ENCODE results near the gene CLIP1.

Gene CLIP1

GRCh38 chr12:122412851-122413433 lies 9.5 kb downstream of the CLIP1 start:
- DNase-seq (ENCODE audit: low read depth) = peak; percentile 65
- peak overlapping the region; percentile 46 for H3K4me3 ChIP-seq (ENCODE audit: low read depth, low read length)

DNA sequence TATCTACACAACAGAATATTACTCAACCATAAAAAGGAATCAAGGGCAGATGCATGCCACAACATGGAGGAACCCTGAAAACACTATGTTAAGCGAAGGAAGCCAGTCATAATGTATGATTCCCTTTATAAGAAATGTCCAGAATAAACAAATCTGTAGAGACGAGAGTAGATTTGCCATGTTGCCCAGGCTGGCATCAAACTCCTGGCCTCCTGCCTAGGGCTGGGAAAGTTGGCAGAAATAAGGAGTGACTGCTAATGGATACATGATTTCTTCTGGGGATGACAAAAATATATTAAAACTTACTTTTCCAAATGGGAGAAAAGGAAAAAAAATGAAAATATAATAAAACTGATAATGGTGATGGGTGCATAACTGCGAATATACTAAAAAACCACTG lies 10.9 kb downstream of the CLIP1 start:
- TF ChIP-seq, protein P1, sequence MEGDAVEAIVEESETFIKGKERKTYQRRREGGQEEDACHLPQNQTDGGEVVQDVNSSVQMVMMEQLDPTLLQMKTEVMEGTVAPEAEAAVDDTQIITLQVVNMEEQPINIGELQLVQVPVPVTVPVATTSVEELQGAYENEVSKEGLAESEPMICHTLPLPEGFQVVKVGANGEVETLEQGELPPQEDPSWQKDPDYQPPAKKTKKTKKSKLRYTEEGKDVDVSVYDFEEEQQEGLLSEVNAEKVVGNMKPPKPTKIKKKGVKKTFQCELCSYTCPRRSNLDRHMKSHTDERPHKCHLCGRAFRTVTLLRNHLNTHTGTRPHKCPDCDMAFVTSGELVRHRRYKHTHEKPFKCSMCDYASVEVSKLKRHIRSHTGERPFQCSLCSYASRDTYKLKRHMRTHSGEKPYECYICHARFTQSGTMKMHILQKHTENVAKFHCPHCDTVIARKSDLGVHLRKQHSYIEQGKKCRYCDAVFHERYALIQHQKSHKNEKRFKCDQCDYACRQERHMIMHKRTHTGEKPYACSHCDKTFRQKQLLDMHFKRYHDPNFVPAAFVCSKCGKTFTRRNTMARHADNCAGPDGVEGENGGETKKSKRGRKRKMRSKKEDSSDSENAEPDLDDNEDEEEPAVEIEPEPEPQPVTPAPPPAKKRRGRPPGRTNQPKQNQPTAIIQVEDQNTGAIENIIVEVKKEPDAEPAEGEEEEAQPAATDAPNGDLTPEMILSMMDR (IDR thresholded peaks at IDR 0.05; ENCODE audit: insufficient read depth, low read depth, low read length, missing control alignments) = no peak
- H3K4me3 ChIP-seq (ENCODE audit: low read depth, low read length) = peak overlapping the region; percentile 46
- DNase-seq (ENCODE audit: low read depth) = no peak

More at GRCh38 chr12:122412851-122413433, 9.5 kb downstream of the CLIP1 start:
- TF ChIP-seq, protein P1 (IDR thresholded peaks at IDR 0.05; ENCODE audit: insufficient read depth, low read depth, low read length, missing control alignments) = no peak

- DNase-seq (ENCODE audit: low read depth) = no peak
- TF ChIP-seq, protein P1 (IDR thresholded peaks at IDR 0.05; ENCODE audit: insufficient read depth, low read depth, low read length, missing control alignments) = no peak
- no peak overlapping the region for H3K4me3 ChIP-seq (ENCODE audit: low read depth, low read length)
Measured at GRCh38 chr12:122407208-122407607, 15.3 kb downstream of the CLIP1 start.

- no peak overlapping the region for H3K4me3 ChIP-seq (ENCODE audit: low read depth, low read length)
- TF ChIP-seq, protein P1 (IDR thresholded peaks at IDR 0.05; ENCODE audit: insufficient read depth, low read depth, low read length, missing control alignments) = no peak
- no peak for DNase-seq (ENCODE audit: low read depth)
Measured at GRCh38 chr12:122406701-122407164, 15.7 kb downstream of the CLIP1 start.

DNA sequence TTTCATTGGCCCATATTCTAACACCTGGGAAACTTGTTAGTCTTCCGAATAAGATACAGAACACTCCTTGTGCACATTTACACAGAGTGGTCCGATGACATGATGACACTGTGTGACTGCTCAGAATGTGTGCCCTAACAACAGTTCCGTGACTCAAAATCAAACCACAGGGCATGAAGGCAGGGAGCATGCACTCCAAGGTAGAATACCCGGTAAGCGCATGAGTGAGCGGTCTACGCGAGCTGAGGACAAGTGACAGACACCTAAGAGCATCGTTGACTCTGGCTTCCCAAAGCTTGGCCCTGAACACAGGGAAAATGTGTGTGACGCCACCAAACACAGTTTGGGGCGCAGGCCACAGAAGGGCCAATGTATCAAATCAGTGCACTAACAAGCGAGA lies 18.6 kb downstream of the CLIP1 start:
- DNase-seq (ENCODE audit: low read depth) = peak; percentile 74
- no peak overlapping the region for H3K4me3 ChIP-seq (ENCODE audit: low read depth, low read length)
- TF ChIP-seq, protein P1 (IDR thresholded peaks at IDR 0.05; ENCODE audit: insufficient read depth, low read depth, low read length, missing control alignments) = no peak

GRCh38 chr12:122403115-122403770 lies 19.2 kb downstream of the CLIP1 start:
- TF ChIP-seq, protein P1 (IDR thresholded peaks at IDR 0.05; ENCODE audit: insufficient read depth, low read depth, low read length, missing control alignments) = no peak
- peak; percentile 75 for DNase-seq (ENCODE audit: low read depth)
- H3K4me3 ChIP-seq (ENCODE audit: low read depth, low read length) = no peak overlapping the region; the same call in 1 of the 2 replicates
